Hepatocyte (in vitro differentiated cells): ENCODE data around the gene CD55.

ENCODE experiments used
- EZH2 ChIP-seq: fragments of 200-600 bp; sonication (generic); IDR thresholded peaks from 2 replicates; pipeline ENCODE4 v1.6.1; 2016; ENCODE audit warnings: antibody characterized with exemption, mild to moderate bottlenecking, borderline replicate concordance
- TF ChIP-seq, protein P1 (sequence below): fragments of 200-600 bp; sonication (generic); IDR thresholded peaks from 2 replicates; pipeline ENCODE4 v1.5.1; 2016; ENCODE audit warnings: antibody characterized with exemption, mild to moderate bottlenecking; ENCODE audit not compliant: poor library complexity

DNA sequence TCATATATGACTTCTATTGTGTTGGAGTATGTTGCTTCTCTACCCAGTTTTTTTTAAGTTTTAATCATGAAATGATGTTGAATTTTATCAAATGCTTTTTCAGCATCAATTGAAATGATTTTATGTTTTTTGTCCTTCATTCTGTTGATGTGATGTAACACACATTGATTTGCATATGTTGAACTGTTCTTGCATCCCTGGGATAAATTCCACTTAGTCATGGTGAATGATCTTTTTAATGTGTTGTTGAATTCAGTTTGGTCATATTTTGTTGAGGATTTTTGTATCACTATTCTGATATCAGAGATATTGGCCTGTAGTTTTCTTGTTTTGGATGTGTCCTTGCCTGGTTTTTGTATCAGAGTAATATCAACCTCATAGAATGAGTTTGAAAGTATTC, 46.6 kb upstream of the CD55 start:
- TF ChIP-seq, protein P1, sequence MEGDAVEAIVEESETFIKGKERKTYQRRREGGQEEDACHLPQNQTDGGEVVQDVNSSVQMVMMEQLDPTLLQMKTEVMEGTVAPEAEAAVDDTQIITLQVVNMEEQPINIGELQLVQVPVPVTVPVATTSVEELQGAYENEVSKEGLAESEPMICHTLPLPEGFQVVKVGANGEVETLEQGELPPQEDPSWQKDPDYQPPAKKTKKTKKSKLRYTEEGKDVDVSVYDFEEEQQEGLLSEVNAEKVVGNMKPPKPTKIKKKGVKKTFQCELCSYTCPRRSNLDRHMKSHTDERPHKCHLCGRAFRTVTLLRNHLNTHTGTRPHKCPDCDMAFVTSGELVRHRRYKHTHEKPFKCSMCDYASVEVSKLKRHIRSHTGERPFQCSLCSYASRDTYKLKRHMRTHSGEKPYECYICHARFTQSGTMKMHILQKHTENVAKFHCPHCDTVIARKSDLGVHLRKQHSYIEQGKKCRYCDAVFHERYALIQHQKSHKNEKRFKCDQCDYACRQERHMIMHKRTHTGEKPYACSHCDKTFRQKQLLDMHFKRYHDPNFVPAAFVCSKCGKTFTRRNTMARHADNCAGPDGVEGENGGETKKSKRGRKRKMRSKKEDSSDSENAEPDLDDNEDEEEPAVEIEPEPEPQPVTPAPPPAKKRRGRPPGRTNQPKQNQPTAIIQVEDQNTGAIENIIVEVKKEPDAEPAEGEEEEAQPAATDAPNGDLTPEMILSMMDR, result no peak
- TF ChIP-seq EZH2, result no peak
